A549 treated with CpdA at 1 μM for 4 hours (cell line): ENCODE results near the gene UTP3. TPM values are rescaled to one million over a fixed set of nuclear protein-coding genes. Genes with fewer than 3 reads are reported as not detected.

ENCODE experiments used
- total RNA-seq: library from RNA; stranded (reverse); fragments of 200-300 nt; extraction: Qiagen RNA extraction; gene quantifications from 5 replicates; pipeline ENCODE4 v1.2.3, GENCODE V29; 2022; ENCODE audit warnings: low read depth

UTP3 gene
- 33.9 to 46.1 TPM (median 37.0 TPM) in 5 replicates for total RNA-seq

GRCh38 chr4:70687821-70688794 is at the start of gene UTP3:
TSS of gene UTP3 (plus strand) at chr4:70688532. CDS start at chr4:70688678, 146 bp downstream.

GRCh38 chr4:70666369-70666768 is 22.0 kb upstream of the UTP3 start, which contains the start of gene JCHAIN:
TSS of gene JCHAIN (minus strand) at chr4:70666508. CDS start at chr4:70666490, 18 bp downstream.

GRCh38 chr4:70721747-70722146 is 33.4 kb downstream of the UTP3 start, which contains the start of gene RUFY3:
TSS of gene RUFY3 (plus strand) at chr4:70721964. CDS start at chr4:70722574, 610 bp downstream.

Other genes starting within 250 kb of the UTP3 start
- not detected in 5 replicates for gene MUC7, start 216.3 kb upstream of the UTP3 start, total RNA-seq
- 0.09 TPM in 1 of 5 replicates, not detected in the others for gene AMTN, start 170.0 kb upstream of the UTP3 start, total RNA-seq
- not detected in 5 replicates for gene AMBN, start 96.3 kb upstream of the UTP3 start, total RNA-seq
- not detected in 5 replicates for gene ENAM, start 59.8 kb upstream of the UTP3 start, total RNA-seq
- 0.19 to 0.33 TPM in 2 of 5 replicates, not detected in the others for gene JCHAIN, start 22.0 kb upstream of the UTP3 start, total RNA-seq
- 6.8 to 9.3 TPM (median 7.3 TPM) in 5 replicates for gene RUFY3, start 33.4 kb downstream of the UTP3 start, total RNA-seq
- gene GRSF1, start 151.4 kb downstream of the UTP3 start, total RNA-seq: 78.0 to 91.8 TPM (median 82.3 TPM) in 5 replicates
- 5.3 to 9.2 TPM (median 6.2 TPM) in 5 replicates for gene MOB1B, start 213.8 kb downstream of the UTP3 start, total RNA-seq